AG10803 (cell line): Measurements from ENCODE around the gene JTB.

Experiments used
- DNase-seq: peaks from one replicate; pipeline ENCODE4 v3.0.0; 2010; ENCODE audit warnings: low read depth
- H3K4me3 ChIP-seq: 2 replicates; pipeline ENCODE4 v1.5.1; 2011; ENCODE audit warnings: mild to moderate bottlenecking, low read length, control low read depth
- TF ChIP-seq, protein P1 (sequence below): conservative IDR thresholded peaks from 2 replicates; pipeline ENCODE4 v1.5.1; 2011; ENCODE audit warnings: mild to moderate bottlenecking, low read length, control low read depth, inconsistent platforms

The JTB gene

DNA sequence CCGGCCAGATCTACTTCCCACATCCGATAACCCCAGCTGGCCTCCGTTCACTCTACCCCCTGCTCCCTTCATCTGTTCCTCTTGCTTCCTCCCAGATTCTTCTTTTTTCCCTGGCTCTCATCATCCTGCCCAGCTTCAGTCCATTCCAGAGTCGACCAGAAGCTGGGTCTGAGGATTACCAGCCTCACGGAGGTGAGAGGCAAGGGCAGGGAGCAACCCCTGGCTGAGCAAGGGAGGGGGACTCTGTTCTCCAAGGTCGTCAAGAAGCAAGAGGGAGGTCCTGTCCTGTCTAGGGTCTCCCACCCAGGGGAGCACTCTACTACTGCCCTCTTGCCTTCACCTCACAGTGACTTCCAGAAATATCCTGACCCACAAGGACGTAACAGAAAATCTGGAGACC, 3.9 kb downstream of the JTB start:
- no peak for DNase-seq
- TF ChIP-seq, protein P1, sequence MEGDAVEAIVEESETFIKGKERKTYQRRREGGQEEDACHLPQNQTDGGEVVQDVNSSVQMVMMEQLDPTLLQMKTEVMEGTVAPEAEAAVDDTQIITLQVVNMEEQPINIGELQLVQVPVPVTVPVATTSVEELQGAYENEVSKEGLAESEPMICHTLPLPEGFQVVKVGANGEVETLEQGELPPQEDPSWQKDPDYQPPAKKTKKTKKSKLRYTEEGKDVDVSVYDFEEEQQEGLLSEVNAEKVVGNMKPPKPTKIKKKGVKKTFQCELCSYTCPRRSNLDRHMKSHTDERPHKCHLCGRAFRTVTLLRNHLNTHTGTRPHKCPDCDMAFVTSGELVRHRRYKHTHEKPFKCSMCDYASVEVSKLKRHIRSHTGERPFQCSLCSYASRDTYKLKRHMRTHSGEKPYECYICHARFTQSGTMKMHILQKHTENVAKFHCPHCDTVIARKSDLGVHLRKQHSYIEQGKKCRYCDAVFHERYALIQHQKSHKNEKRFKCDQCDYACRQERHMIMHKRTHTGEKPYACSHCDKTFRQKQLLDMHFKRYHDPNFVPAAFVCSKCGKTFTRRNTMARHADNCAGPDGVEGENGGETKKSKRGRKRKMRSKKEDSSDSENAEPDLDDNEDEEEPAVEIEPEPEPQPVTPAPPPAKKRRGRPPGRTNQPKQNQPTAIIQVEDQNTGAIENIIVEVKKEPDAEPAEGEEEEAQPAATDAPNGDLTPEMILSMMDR = no peak
- H3K4me3 ChIP-seq = no peak overlapping the region

GRCh38 chr1:153973071-153973470, 4.4 kb downstream of the JTB start:
- TF ChIP-seq, protein P1 = no peak
- DNase-seq = no peak
- no peak overlapping the region for H3K4me3 ChIP-seq

DNA sequence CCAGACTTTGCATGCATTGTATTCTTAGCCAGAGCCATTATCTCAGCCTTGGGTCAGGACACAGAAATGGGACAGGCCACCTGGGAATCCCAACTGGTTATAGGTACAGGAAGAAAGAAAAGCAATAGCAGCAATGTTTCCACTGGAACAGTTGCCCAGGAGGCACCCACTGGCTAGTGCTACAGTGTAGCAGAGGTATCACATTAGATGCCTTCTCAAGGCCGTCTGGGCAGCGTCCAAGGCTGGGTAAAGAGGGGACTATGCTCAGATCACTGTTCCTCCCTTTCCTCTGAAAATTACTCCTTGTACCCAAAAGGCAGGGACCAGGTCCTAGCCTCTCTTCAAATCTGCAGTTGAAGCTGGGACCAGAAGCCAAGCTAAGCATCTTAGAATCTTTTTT, 7.1 kb downstream of the JTB start:
- DNase-seq = no peak
- no peak overlapping the region for H3K4me3 ChIP-seq
- TF ChIP-seq, protein P1 = no peak

- no peak overlapping the region for H3K4me3 ChIP-seq
- TF ChIP-seq, protein P1 = no peak
- DNase-seq = no peak
These were observed 8.5 kb downstream of the JTB start for GRCh38 chr1:153968972-153969371.

DNA sequence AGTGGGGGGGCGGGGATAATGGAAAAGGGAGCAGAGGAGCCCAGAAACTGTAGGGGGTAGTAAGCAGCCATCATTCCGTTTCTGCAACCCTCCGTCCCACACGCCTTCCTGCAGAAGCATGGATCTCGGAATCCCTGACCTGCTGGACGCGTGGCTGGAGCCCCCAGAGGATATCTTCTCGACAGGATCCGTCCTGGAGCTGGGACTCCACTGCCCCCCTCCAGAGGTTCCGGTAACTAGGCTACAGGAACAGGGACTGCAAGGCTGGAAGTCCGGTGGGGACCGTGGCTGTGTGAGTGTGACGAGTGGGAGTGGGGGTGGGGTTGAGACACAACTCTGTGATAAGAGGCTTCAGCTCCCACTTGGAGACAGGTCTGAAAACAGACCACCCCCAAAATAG, 9.1 kb downstream of the JTB start:
- H3K4me3 ChIP-seq = peak overlapping the region; percentile 75
- TF ChIP-seq, protein P1 = no peak
- DNase-seq = no peak

- no peak for DNase-seq
- peak overlapping the region; percentile 75 for H3K4me3 ChIP-seq
- TF ChIP-seq, protein P1 = no peak
These were observed 9.5 kb downstream of the JTB start for GRCh38 chr1:153968000-153968363.

DNA sequence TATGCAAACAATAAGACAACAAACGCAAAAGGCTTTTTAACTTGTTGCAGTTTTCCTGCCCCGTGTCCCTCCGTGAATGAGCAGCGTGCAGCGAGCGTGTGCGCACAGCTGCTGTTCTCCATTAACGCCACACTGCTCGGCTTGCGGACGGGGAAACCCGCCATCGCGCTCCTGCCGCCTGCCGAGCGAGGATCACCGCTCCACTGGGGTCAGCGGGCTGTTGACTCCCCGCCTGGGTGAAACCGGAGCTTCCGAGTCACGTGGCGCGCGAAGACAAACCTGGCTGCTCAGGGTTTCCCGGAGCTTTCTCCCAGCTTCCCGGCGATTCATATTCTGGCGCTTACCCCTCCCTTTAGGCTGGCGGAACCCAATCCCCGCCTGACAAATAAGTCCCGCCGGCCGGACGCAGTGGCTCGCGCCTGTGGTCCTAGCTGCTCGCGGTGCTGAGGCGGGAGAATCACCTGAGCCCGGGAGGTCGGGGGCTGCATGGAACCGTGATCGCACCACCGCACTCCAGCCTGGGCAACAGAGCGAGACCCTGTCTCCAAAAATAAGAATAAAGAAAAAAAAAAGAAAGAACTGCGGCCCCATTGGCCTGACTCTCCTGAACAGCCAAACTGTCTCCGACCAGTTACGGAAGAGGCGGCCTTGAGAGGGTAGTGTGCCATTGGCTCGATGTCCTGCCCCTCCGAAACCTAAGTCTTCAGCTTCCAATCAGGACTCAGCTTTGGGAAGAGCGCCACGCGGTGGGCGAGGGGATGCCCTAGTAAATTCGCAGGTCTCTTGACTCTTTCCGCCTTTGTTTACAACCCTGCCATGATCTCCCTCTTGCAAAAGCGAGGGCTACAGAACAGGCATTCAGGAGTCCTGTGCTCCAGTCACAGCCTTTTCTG, 10.1 kb downstream of the JTB start, which contains the start of gene CREB3L4:
TSS of gene CREB3L4 (plus strand) at position 796 of the 893 bp plus-strand sequence. CDS start 624 bp downstream, outside the sequence.
- DNase-seq = peak; percentile 98
- TF ChIP-seq, protein P1 = peak; percentile 48
- H3K4me3 ChIP-seq = peak within 1 kb of the TSS; percentile 75
